K562 (cell line): Measurements from ENCODE around the gene MAD1L1. TPM values are rescaled to one million over a fixed set of nuclear protein-coding genes. Genes with fewer than 3 reads are reported as not detected.
A peak's percentile ranks its signal among the peaks of the same experiment; 100 is the strongest.

Experiments
- ATAC-seq: fragments of 200-7000 bp; cut with Tn5 transposase; 3 replicates; pipeline ENCODE4 v1.9.1; 2020; ENCODE audit warnings: moderate library complexity
- BruUV-seq: library from RNA; stranded (reverse); fragments of 400-500 nt; replicated peaks from 2 replicates; lab custom pipeline; 2021; lab: Mats Ljungman, UMichigan
- CTCF ChIA-PET: fragments of 300-600 bp; formaldehyde crosslinking; extraction: SDS; loops from one replicate; lab custom pipeline; 2021; ENCODE audit warnings: low intra/inter-chr PET ratio; lab: Yijun Ruan, JAX
- POLR2A ChIA-PET: fragments of 300-600, 350-650 bp; sonication (Branson Sonifier 250); formaldehyde crosslinking; extraction: SDS; loops from one replicate; lab custom pipeline; 2021; ENCODE audit warnings: antibody characterized with exemption, inconsistent platforms; lab: Yijun Ruan, JAX
- DNase-seq, 4 experiments: peaks; one replicate each; pipeline versions ENCODE4 v3.0.0 to v3.0.0-alpha.2; 2011 to 2018; ENCODE audit warnings: low spot score in 3 of 4, mixed read lengths in 3 of 4; ENCODE audit errors: extremely low read depth in 1 of 4
- FAIRE-seq: peaks from 2 replicates; lab custom pipeline; 2011; peaks lifted over from hg19 to GRCh38; lab: Jason Lieb, UNC
- H2AFZ ChIP-seq: 2 replicates; pipeline ENCODE4 v1.6.0; 2011; ENCODE audit warnings: low read depth, low read length, control low read depth, inconsistent platforms
- H3K27ac ChIP-seq: fragments of 200-600 bp; 3 replicates; pipeline ENCODE4 v1.8.0; 2011; ENCODE audit warnings: low read depth, mild to moderate bottlenecking, control low read depth, inconsistent platforms, low read length, moderate library complexity, mixed read lengths; ENCODE audit errors: extremely low read depth
- H3K27me3 ChIP-seq, 2 experiments: fragments of 300-600 bp in 1 of 2; 2 replicates in 1 of 2; 3 replicates in 1 of 2; pipeline versions ENCODE4 v1.6.0 to v1.8.0; 2011; ENCODE audit warnings: inconsistent platforms in 2 of 2, low read length in 2 of 2, mild to moderate bottlenecking in 1 of 2, mixed read lengths in 1 of 2, moderate library complexity in 1 of 2; ENCODE audit not compliant: control insufficient read depth in 2 of 2, insufficient read depth in 2 of 2
- H3K36me3 ChIP-seq: fragments of 300-600 bp; 3 replicates; pipeline ENCODE4 v1.8.0; 2011; ENCODE audit warnings: mild to moderate bottlenecking, low read length, inconsistent platforms; ENCODE audit not compliant: control insufficient read depth, insufficient read depth
- H3K4me1 ChIP-seq, 2 experiments: fragments of 200-600 bp in 1 of 2; replicated peaks in 1 of 2; 2 replicates in 1 of 2; 3 replicates in 1 of 2; pipeline versions ENCODE4 v1.5.1 to v1.8.0; 2011; ENCODE audit warnings: inconsistent platforms in 2 of 2, low read length in 2 of 2, mild to moderate bottlenecking in 1 of 2, mixed read lengths in 1 of 2, moderate library complexity in 1 of 2; ENCODE audit not compliant: control insufficient read depth in 2 of 2, insufficient read depth in 2 of 2
- H3K4me2 ChIP-seq: 2 replicates; pipeline ENCODE4 v1.6.1; 2011; ENCODE audit warnings: low read length, control low read depth, inconsistent platforms, mixed read lengths; ENCODE audit not compliant: insufficient read depth
- H3K4me3 ChIP-seq: fragments of 200-600 bp; sonication (generic), shearing (Covaris generic); 2 replicates; pipeline ENCODE4 v1.5.1; 2016; ENCODE audit warnings: control low read depth, inconsistent platforms
- H3K79me2 ChIP-seq: fragments of 200-600 bp; 3 replicates; pipeline ENCODE4 v1.8.0; 2011; ENCODE audit warnings: low read length, inconsistent platforms; ENCODE audit not compliant: control insufficient read depth, insufficient read depth
- H3K9ac ChIP-seq, 2 experiments: 2 replicates each; pipeline versions ENCODE4 v1.6.0 to v1.6.1; 2011; ENCODE audit warnings: low read depth in 2 of 2, low read length in 2 of 2, control low read depth in 1 of 2, inconsistent platforms in 1 of 2, mild to moderate bottlenecking in 1 of 2, mixed read lengths in 1 of 2; ENCODE audit not compliant: insufficient read depth in 1 of 2
- H3K9me1 ChIP-seq: one replicate; pipeline ENCODE4 v1.6.0; 2011; ENCODE audit warnings: inconsistent platforms, mild to moderate bottlenecking, low read length, moderate library complexity; ENCODE audit not compliant: control insufficient read depth, insufficient read depth
- H3K9me3 ChIP-seq: replicated peaks from 2 replicates; pipeline ENCODE4 v1.5.1; 2011; ENCODE audit warnings: low read depth, low read length, inconsistent platforms; ENCODE audit not compliant: control insufficient read depth, insufficient read depth
- H4K20me1 ChIP-seq: replicated peaks from 2 replicates; pipeline ENCODE4 v1.6.1; 2011; ENCODE audit warnings: low read length, inconsistent platforms, mixed read lengths; ENCODE audit not compliant: control insufficient read depth, insufficient read depth
- DNMT1 ChIP-seq: fragments of 450-650 bp; IDR thresholded peaks from 2 replicates; pipeline ENCODE4 v1.6.1; 2016; ENCODE audit warnings: antibody characterized with exemption, mild to moderate bottlenecking
- ETV6 ChIP-seq, 3 experiments: fragments of 150-350 bp in 1 of 3; sonication (generic) in 1 of 3; formaldehyde crosslinking in 1 of 3; IDR thresholded peaks; 2 replicates each; pipeline versions ENCODE4 v1.6.1 to v1.8.0; 2014 to 2022; ENCODE audit warnings: borderline replicate concordance in 2 of 3, low read depth in 2 of 3, antibody characterized with exemption in 1 of 3, low read length in 1 of 3, mild to moderate bottlenecking in 1 of 3, missing genetic modification reagents in 1 of 3
- GABPB1 ChIP-seq: sonication (generic); formaldehyde crosslinking; IDR thresholded peaks from 2 replicates; pipeline ENCODE4 v1.8.0; 2022; ENCODE audit warnings: mild to moderate bottlenecking, missing genetic modification reagents
- NR1H2 ChIP-seq: sonication (generic); formaldehyde crosslinking; IDR thresholded peaks from 2 replicates; pipeline ENCODE4 v1.4.0; 2020; ENCODE audit warnings: mild to moderate bottlenecking, missing genetic modification reagents
- XRCC4 ChIP-seq: IDR thresholded peaks from one replicate; pipeline ENCODE4 v1.6.1; 2011; ENCODE audit not compliant: insufficient read depth, insufficient read length; ENCODE audit errors: extremely low read depth
- ZNF197 ChIP-seq: fragments of 200-800 bp; sonication (Bioruptor generic); IDR thresholded peaks from 2 replicates; pipeline ENCODE4 v1.6.1; 2016; ENCODE audit warnings: low read depth, missing genetic modification characterization, missing compliant biosample characterization
- ZNF354B ChIP-seq: fragments of 250-450 bp; sonication (Bioruptor Pico); IDR thresholded peaks from 2 replicates; pipeline ENCODE4 v1.4.0; 2020
- ZNF77 ChIP-seq: fragments of 250-450 bp; sonication (Bioruptor Pico); IDR thresholded peaks from 2 replicates; pipeline ENCODE4 v1.5.0; 2020
- WGBS: fragments of 100-300 bp; shearing (Covaris generic); methylation state at CpG from one replicate; pipeline ENCODE4 v1.1.6; 2016; ENCODE audit warnings: low coverage, mixed read lengths; ENCODE audit not compliant: insufficient coverage; ENCODE audit errors: missing lambda C conversion rate; 5-methylcytosine and 5-hydroxymethylcytosine counted together
- in situ Hi-C: fragments of 300-500 bp; cut with MboI; formaldehyde crosslinking; loops from 4 replicates; pipeline ENCODE4 v1.15.0; 2018; ENCODE audit warnings: inconsistent platforms, mixed read lengths
- intact Hi-C: fragments of 100-400 bp; cut with micrococcal nuclease; formaldehyde crosslinking; loops from 2 replicates; pipeline ENCODE4 v1.14.2; 2022
- polyA plus RNA-seq, 8 experiments: library from polyadenylated mRNA; depleted of rRNA in 4 of 8; stranded (reverse) in 5 of 8; unstranded in 3 of 8; fragments of >200 nt; fragmentation: Nextera tagmentation in 2 of 8; fragmentation: Illumina TruSeq in 1 of 8; extraction: Ambion mirVana in 2 of 8; extraction: Trizol in 1 of 8; gene quantifications; 2 replicates each; pipeline versions ENCODE4 v1.2.1 to v1.2.3, GENCODE V29; 2011 to 2014; ENCODE audit warnings: inconsistent platforms in 1 of 8, missing spikeins in 1 of 8
- total RNA-seq, 7 experiments: library from RNA; depleted of rRNA in 6 of 7; stranded (reverse); fragments of >200 nt in 6 of 7; fragmentation: Illumina TruSeq in 2 of 7; extraction: Trizol in 2 of 7; gene quantifications; 2 replicates each; pipeline versions ENCODE4 v1.2.1 to v1.2.3, GENCODE V29; 2011 to 2021; ENCODE audit warnings: low replicate concordance in 1 of 7

Gene MAD1L1
- total and polyA plus RNA-seq, 9 of the 15 experiments (the other 6 are each of a cell fraction or from before 2014, with no cell fraction given), result 1.7 to 89.7 (median 18.0) TPM

GRCh38 chr7:1943326-1943725 is 289.4 kb downstream of the MAD1L1 start:
- no peak for DNase-seq
- H4K20me1 ChIP-seq, result no peaks in the 10 kb centered on the region
- POLR2A ChIA-PET, result interaction anchor here (0.6 kb wide), 1 partner anchor 14 kb away, joined by 3 read pairs; no protein-coding TSS in a partner anchor

GRCh38 chr7:1942941-1943289 is 289.8 kb downstream of the MAD1L1 start:
- H3K9me1 ChIP-seq, result no peaks in the 10 kb centered on the region
- intact Hi-C loops, result no loop called here
- ChIA-PET POLR2A (no interaction called here), CTCF (no interaction called here)
- no peak overlapping the region for H3K4me2 ChIP-seq
- H3K4me3 ChIP-seq, result no peak overlapping the region
- H2AFZ ChIP-seq, result no peak overlapping the region
- TF ChIP-seq GABPB1 (CRISPR knock-in tag) (no peak), ZNF197 (CRISPR knock-in tag) (no peak), NR1H2 (CRISPR knock-in tag) (no peak)
- in situ Hi-C loops, result no loop called here
- no peaks in the 10 kb centered on the region for H3K27me3 ChIP-seq
- ATAC-seq, result no peak
- H3K36me3 ChIP-seq, result no peaks in the 10 kb centered on the region
- no peaks in the 10 kb centered on the region for H4K20me1 ChIP-seq
- H3K9me3 ChIP-seq, result no peaks in the 10 kb centered on the region
- no TSS peak for BruUV-seq
- no peak for FAIRE-seq
- H3K4me1 ChIP-seq, result peaks cover 9 to 69% of the 10 kb centered on the region in 2 experiments; a peak in 4 of 5 replicates
- no peak for DNase-seq
- H3K27ac ChIP-seq, result no peak overlapping the region
- peak overlapping the region in 1 of 2 experiments; percentile 10; a peak in 1 of 4 replicates for H3K9ac ChIP-seq
- WGBS, result 70% methylated on average over 5 of the region's 5 CpGs
- H3K79me2 ChIP-seq, result no peaks in the 10 kb centered on the region

More at GRCh38 chr7:1943326-1943725, 289.4 kb downstream of the MAD1L1 start:
- WGBS, result 62% methylated on average over 11 of the region's 11 CpGs
- H3K79me2 ChIP-seq, result no peaks in the 10 kb centered on the region
- H3K4me3 ChIP-seq, result no peak overlapping the region
- no peak overlapping the region for H3K4me2 ChIP-seq
- H3K9me1 ChIP-seq, result no peaks in the 10 kb centered on the region
- no peak overlapping the region for H3K27ac ChIP-seq
- no peak overlapping the region for H3K9ac ChIP-seq
- intact Hi-C loops, result no loop called here
- H2AFZ ChIP-seq, result no peak overlapping the region
- FAIRE-seq, result no peak
- TF ChIP-seq ZNF77 (CRISPR knock-in tag) (no peak), ZNF354B (CRISPR knock-in tag) (no peak), XRCC4 (no peak), ETV6 (IDR thresholded peaks at IDR 0.05; ENCODE audit: borderline replicate concordance in 1 of 2, low read depth in 2 of 2, low read length in 1 of 2) (no peak), ETV6 (CRISPR knock-in tag; IDR thresholded peaks at IDR 0.05; ENCODE audit: borderline replicate concordance) (no peak), DNMT1 (no peak)
- CTCF ChIA-PET, result no interaction called here
- H3K9me3 ChIP-seq, result no peaks in the 10 kb centered on the region
- in situ Hi-C loops, result no loop called here
- no peaks in the 10 kb centered on the region for H3K36me3 ChIP-seq
- H3K4me1 ChIP-seq, result peaks cover 10 to 73% of the 10 kb centered on the region in 2 experiments
- no peak for ATAC-seq
- BruUV-seq, result no TSS peak
- H3K27me3 ChIP-seq, result no peaks in the 10 kb centered on the region
